ENCODE measurements around the gene CPED1.
"Not testable (repeated sequence)": the region's sequence is repeated elsewhere in the genome, so short reads cannot be mapped to it uniquely, and the experiment has no call there.

CPED1 gene

DNA sequence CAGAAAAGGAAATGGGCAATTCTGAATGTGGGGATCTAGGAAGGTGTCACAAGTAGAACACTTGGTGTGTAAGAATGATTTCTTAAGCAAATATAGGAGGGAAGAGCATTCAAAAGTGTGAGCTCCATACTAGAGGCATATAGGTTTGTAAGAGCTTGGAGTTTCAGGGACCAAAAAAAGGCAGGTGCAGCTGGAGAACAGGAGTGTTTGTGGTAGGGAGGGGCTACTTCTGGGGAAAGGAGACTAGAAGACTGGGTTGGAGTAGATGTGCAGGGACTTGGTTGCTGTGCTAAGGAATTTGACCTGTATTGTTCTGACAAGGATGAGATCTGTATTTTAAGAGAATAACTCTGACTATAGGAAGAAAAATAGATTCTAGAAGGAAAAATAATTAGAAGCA lies 46.4 kb downstream of the CPED1 start:
- H3K79me2 ChIP-seq (ENCODE audit: insufficient read depth, low read length), result no peaks in the 10 kb centered on the region
- H3K4me1 ChIP-seq (ENCODE audit: insufficient read depth, low read length, severe bottlenecking), result no peaks in the 10 kb centered on the region
- H4K20me1 ChIP-seq (ENCODE audit: insufficient read depth, low read length), result no peaks in the 10 kb centered on the region
- H3F3A ChIP-seq (ENCODE audit: insufficient read depth, low read length), result no peaks in the 10 kb centered on the region
- H3K4me2 ChIP-seq (ENCODE audit: low read length), result no peak overlapping the region
- no peak overlapping the region for H2AFZ ChIP-seq (ENCODE audit: low read length)
- H3K4me3 ChIP-seq (ENCODE audit: low read depth, low read length, poor library complexity, severe bottlenecking), result no peak overlapping the region
- H3K9ac ChIP-seq (ENCODE audit: low read length), result no peak overlapping the region
- TF ChIP-seq, protein P1, sequence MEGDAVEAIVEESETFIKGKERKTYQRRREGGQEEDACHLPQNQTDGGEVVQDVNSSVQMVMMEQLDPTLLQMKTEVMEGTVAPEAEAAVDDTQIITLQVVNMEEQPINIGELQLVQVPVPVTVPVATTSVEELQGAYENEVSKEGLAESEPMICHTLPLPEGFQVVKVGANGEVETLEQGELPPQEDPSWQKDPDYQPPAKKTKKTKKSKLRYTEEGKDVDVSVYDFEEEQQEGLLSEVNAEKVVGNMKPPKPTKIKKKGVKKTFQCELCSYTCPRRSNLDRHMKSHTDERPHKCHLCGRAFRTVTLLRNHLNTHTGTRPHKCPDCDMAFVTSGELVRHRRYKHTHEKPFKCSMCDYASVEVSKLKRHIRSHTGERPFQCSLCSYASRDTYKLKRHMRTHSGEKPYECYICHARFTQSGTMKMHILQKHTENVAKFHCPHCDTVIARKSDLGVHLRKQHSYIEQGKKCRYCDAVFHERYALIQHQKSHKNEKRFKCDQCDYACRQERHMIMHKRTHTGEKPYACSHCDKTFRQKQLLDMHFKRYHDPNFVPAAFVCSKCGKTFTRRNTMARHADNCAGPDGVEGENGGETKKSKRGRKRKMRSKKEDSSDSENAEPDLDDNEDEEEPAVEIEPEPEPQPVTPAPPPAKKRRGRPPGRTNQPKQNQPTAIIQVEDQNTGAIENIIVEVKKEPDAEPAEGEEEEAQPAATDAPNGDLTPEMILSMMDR (IDR thresholded peaks at IDR 0.05; ENCODE audit: low read length), result no peak
- no peak for TF ChIP-seq EZH2 (IDR thresholded peaks at IDR 0.05; ENCODE audit: borderline replicate concordance, low read length)
- H3K36me3 ChIP-seq (ENCODE audit: insufficient read depth, low read length), result no peaks in the 10 kb centered on the region
- no peaks in the 10 kb centered on the region for H3K27me3 ChIP-seq (ENCODE audit: insufficient read depth, low read length)
- H3K27ac ChIP-seq (ENCODE audit: low read depth, low read length, poor library complexity, severe bottlenecking), result no peak overlapping the region
- H3K9me2 ChIP-seq (ENCODE audit: low read depth, low read length), result no peaks in the 10 kb centered on the region
- no peaks in the 10 kb centered on the region for H3K9me3 ChIP-seq (ENCODE audit: low read length)

DNA sequence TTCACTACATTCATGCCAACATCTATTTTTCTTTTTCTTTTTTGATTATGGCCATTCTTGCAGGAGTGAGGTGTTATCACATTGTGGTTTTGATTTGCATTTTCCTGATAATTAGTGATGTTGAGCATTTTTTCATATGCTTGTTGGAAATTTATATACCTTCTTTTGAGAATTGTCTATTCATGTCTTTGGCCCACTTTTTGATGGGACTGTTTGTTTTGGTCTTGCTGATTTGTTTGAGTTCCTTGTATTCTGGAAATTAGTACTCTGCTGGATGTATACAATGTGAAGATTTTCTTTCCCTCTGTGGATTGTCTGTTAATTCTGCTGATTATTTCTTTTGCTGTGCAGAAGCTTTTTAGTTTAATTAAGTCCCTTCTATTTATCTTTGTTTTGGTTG lies 48.3 kb downstream of the CPED1 start:
- H3K4me1 ChIP-seq (ENCODE audit: insufficient read depth, low read length, severe bottlenecking); H3K9me2 ChIP-seq (ENCODE audit: low read depth, low read length); H3K4me3 ChIP-seq (ENCODE audit: low read depth, low read length, poor library complexity, severe bottlenecking); H3K27ac ChIP-seq (ENCODE audit: low read depth, low read length, poor library complexity, severe bottlenecking); H3K27me3 ChIP-seq (ENCODE audit: insufficient read depth, low read length); H3K9ac ChIP-seq (ENCODE audit: low read length); H3K36me3 ChIP-seq (ENCODE audit: insufficient read depth, low read length); H2AFZ ChIP-seq (ENCODE audit: low read length); H4K20me1 ChIP-seq (ENCODE audit: insufficient read depth, low read length); H3K9me3 ChIP-seq (ENCODE audit: low read length); H3F3A ChIP-seq (ENCODE audit: insufficient read depth, low read length); H3K79me2 ChIP-seq (ENCODE audit: insufficient read depth, low read length); H3K4me2 ChIP-seq (ENCODE audit: low read length): not testable (repeated sequence)

DNA sequence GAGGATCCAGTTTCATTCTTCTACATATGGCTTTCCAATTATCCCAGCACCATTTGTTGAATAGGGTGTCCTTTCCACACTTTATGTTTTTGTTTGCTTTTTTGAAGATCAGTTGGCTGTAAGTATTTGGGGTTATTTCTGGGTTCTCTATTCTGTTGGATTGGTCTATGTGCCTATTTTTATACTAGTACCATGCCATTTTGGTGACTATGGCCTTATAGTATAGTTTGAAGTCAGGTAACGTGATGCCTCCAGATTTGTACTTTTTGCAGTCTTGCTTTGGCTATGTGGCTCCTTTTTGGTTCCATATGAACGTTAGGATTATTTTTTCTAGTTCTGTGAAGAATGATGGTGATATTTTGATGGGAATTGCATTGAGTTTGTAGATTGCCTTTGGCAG lies 48.8 kb downstream of the CPED1 start:
- H4K20me1 ChIP-seq (ENCODE audit: insufficient read depth, low read length); H2AFZ ChIP-seq (ENCODE audit: low read length): not testable (repeated sequence)

DNA sequence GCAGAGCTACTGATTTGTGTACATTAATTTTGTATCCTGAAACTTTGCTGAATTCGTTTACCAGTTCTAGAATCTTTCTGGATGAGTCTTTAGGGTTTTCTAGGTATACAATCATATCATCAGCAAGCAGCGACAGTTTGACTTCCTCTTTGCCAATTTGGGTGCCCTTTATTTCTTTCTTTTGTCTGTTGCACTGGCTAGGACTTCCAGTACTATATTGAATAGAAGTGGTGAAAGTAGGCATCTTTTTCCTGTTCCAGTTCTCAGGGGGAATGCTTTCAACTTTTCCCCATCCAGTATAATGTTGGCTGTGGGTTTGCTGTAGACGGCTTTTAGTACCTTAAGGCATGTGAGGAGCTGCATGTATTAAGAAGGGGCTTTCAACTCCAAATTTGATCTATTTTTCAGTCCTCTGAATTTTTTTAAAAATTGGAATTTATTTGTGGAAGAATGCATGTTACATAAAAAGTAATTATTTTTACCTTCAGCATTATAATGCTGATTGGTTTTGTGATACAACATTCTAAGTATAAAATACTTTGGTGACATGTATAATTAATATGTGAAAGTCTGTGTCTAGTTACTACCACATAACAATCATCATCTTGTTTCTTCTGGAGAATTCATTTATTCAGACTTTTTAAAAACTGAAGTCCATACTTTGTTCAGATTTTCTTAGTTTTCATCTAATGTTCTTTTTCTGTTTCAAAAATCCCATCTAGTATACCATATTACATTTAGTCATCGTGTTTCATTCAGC lies 49.6 kb downstream of the CPED1 start:
- no peak overlapping the region for H3K27ac ChIP-seq (ENCODE audit: low read depth, low read length, poor library complexity, severe bottlenecking)
- H3K27me3 ChIP-seq (ENCODE audit: insufficient read depth, low read length), result no peaks in the 10 kb centered on the region
- no peaks in the 10 kb centered on the region for H3K4me1 ChIP-seq (ENCODE audit: insufficient read depth, low read length, severe bottlenecking)
- TF ChIP-seq EZH2 (IDR thresholded peaks at IDR 0.05; ENCODE audit: borderline replicate concordance, low read length), result no peak
- TF ChIP-seq, protein P1 (IDR thresholded peaks at IDR 0.05; ENCODE audit: low read length), result no peak
- H3K9me3 ChIP-seq (ENCODE audit: low read length), result no peaks in the 10 kb centered on the region
- no peak overlapping the region for H3K9ac ChIP-seq (ENCODE audit: low read length)
- no peaks in the 10 kb centered on the region for H3K79me2 ChIP-seq (ENCODE audit: insufficient read depth, low read length)
- no peaks in the 10 kb centered on the region for H3K9me2 ChIP-seq (ENCODE audit: low read depth, low read length)
- no peak overlapping the region for H3K4me3 ChIP-seq (ENCODE audit: low read depth, low read length, poor library complexity, severe bottlenecking)
- no peaks in the 10 kb centered on the region for H4K20me1 ChIP-seq (ENCODE audit: insufficient read depth, low read length)
- H3K4me2 ChIP-seq (ENCODE audit: low read length), result no peak overlapping the region
- no peaks in the 10 kb centered on the region for H3F3A ChIP-seq (ENCODE audit: insufficient read depth, low read length)
- H3K36me3 ChIP-seq (ENCODE audit: insufficient read depth, low read length), result no peaks in the 10 kb centered on the region
- no peak overlapping the region for H2AFZ ChIP-seq (ENCODE audit: low read length)

More for the DNA sequence above, 48.8 kb downstream of the CPED1 start:
- not testable (repeated sequence) for H3K27ac ChIP-seq (ENCODE audit: low read depth, low read length, poor library complexity, severe bottlenecking); H3K9ac ChIP-seq (ENCODE audit: low read length); H3K9me2 ChIP-seq (ENCODE audit: low read depth, low read length); H3K9me3 ChIP-seq (ENCODE audit: low read length); H3K27me3 ChIP-seq (ENCODE audit: insufficient read depth, low read length); H3F3A ChIP-seq (ENCODE audit: insufficient read depth, low read length); H3K4me3 ChIP-seq (ENCODE audit: low read depth, low read length, poor library complexity, severe bottlenecking); H3K79me2 ChIP-seq (ENCODE audit: insufficient read depth, low read length); H3K36me3 ChIP-seq (ENCODE audit: insufficient read depth, low read length); H3K4me2 ChIP-seq (ENCODE audit: low read length); H3K4me1 ChIP-seq (ENCODE audit: insufficient read depth, low read length, severe bottlenecking)

Data from OCI-LY1 (cell line).